NT2/D1 (cell line): ENCODE results near the gene CYTH3.

ENCODE experiments used
- SUZ12 ChIP-seq: IDR thresholded peaks from 2 replicates; pipeline ENCODE4 v1.6.1; 2011; ENCODE audit not compliant: insufficient read length, insufficient read depth; ENCODE audit errors: extremely low read depth
- ZNF274 ChIP-seq: IDR thresholded peaks from 2 replicates; pipeline ENCODE4 v1.6.1; 2011; ENCODE audit warnings: mild to moderate bottlenecking, low read depth, low read length

DNA sequence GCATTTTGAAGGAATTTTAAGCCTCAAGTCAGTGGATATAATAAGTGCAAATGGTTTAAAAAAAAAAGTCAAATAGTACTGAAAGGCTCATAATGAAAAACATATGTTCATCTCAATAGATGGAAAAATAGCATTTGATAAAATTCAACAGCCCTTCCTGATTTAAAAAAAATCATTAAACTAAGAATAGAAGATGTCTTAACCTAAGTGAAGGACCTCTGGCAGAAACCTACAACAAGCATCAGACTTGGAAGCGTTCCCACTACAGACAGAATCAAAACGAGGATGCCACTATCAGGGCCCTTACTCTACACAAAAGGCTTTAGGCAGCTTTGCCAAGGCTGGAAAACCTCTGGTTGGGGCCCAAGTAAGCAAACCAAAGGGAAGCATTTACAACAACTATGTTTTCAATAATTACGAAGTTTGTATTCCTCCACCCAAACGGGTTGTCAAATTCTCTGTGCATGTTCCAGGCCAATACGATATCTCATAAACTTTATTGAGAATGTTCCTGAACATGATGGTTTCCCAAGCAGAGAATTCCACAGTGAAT lies 45.1 kb downstream of the CYTH3 start:
- TF ChIP-seq SUZ12: no peak
- TF ChIP-seq ZNF274: no peak
